KMS-11 (cell line): ENCODE results near the gene SORD.
A peak's percentile ranks its signal among the peaks of the same experiment; 100 is the strongest.
"Not testable (repeated sequence)": the region's sequence is repeated elsewhere in the genome, so short reads cannot be mapped to it uniquely, and the experiment has no call there.

Experiments used
- H2AFZ ChIP-seq: fragments of 200-600 bp; sonication (generic); 2 replicates; pipeline ENCODE4 v1.6.1; 2016; ENCODE audit warnings: antibody characterized with exemption, mixed run types, low read depth
- H3K27ac ChIP-seq: fragments of 200-600 bp; sonication (generic); 2 replicates; pipeline ENCODE4 v1.6.1; 2016; ENCODE audit warnings: mild to moderate bottlenecking, mixed run types
- H3K27me3 ChIP-seq: fragments of 200-600 bp; sonication (generic); 2 replicates; pipeline ENCODE4 v1.6.1; 2017; ENCODE audit warnings: mild to moderate bottlenecking, low read depth, mixed run types, moderate library complexity; ENCODE audit not compliant: insufficient read depth
- H3K36me3 ChIP-seq: fragments of 200-600 bp; sonication (generic); 2 replicates; pipeline ENCODE4 v1.6.1; 2017; ENCODE audit warnings: mild to moderate bottlenecking, mixed run types; ENCODE audit not compliant: insufficient read depth
- H3K4me1 ChIP-seq: fragments of 200-600 bp; sonication (generic); 2 replicates; pipeline ENCODE4 v1.6.1; 2016; ENCODE audit warnings: mild to moderate bottlenecking, low read depth, mixed run types; ENCODE audit not compliant: poor library complexity, severe bottlenecking
- H3K4me2 ChIP-seq: fragments of 200-600 bp; sonication (generic); 2 replicates; pipeline ENCODE4 v1.7.0; 2016; ENCODE audit warnings: mild to moderate bottlenecking, mixed run types
- H3K4me3 ChIP-seq: fragments of 200-600 bp; sonication (generic); IDR thresholded peaks from 2 replicates; pipeline ENCODE4 v1.6.1; 2017; ENCODE audit warnings: low read depth, low read length, mixed read lengths; ENCODE audit not compliant: insufficient read depth
- H3K79me2 ChIP-seq: fragments of 200-600 bp; sonication (generic); 2 replicates; pipeline ENCODE4 v1.6.1; 2016; ENCODE audit warnings: low read depth, mixed run types; ENCODE audit not compliant: insufficient read depth
- H3K9ac ChIP-seq: fragments of 200-600 bp; sonication (generic); 2 replicates; pipeline ENCODE4 v1.6.1; 2016; ENCODE audit warnings: mild to moderate bottlenecking, mixed run types
- H4K20me1 ChIP-seq: fragments of 200-600 bp; sonication (generic); 2 replicates; pipeline ENCODE4 v1.6.1; 2016; ENCODE audit warnings: mild to moderate bottlenecking, mixed run types; ENCODE audit not compliant: insufficient read depth
- CTCF ChIP-seq: fragments of 200-600 bp; sonication (generic); conservative IDR thresholded peaks from 2 replicates; pipeline ENCODE4 v1.6.1; 2017; ENCODE audit warnings: low read depth, mild to moderate bottlenecking, antibody characterized with exemption, low read length, moderate library complexity, mixed read lengths

Gene SORD

GRCh38 chr15:45022871-45023658, at the start of gene SORD:
TSS of gene SORD (plus strand) at chr15:45023195. CDS start at chr15:45023284, 89 bp downstream.
- TF ChIP-seq CTCF = no peak
- H4K20me1 ChIP-seq = no peaks in the 10 kb centered on the region
- peak within 1 kb of the TSS; percentile 100 for H2AFZ ChIP-seq
- H3K79me2 ChIP-seq = peaks cover 30% of the 10 kb centered on the region
- H3K9ac ChIP-seq = peak within 1 kb of the TSS; percentile 99
- H3K36me3 ChIP-seq = no peaks in the 10 kb centered on the region
- no peak within 1 kb of the TSS for H3K4me3 ChIP-seq
- H3K27me3 ChIP-seq = no peaks in the 10 kb centered on the region
- H3K4me2 ChIP-seq = peak within 1 kb of the TSS; percentile 92
- H3K27ac ChIP-seq = peak within 1 kb of the TSS; percentile 81
- peaks cover 18% of the 10 kb centered on the region for H3K4me1 ChIP-seq

- H3K4me1 ChIP-seq, H3K79me2 ChIP-seq, H4K20me1 ChIP-seq, H3K36me3 ChIP-seq, H3K4me3 ChIP-seq, H3K9ac ChIP-seq, H2AFZ ChIP-seq, H3K27ac ChIP-seq, H3K27me3 ChIP-seq, H3K4me2 ChIP-seq: not testable (repeated sequence)
Measured at GRCh38 chr15:44976183-44976582, 46.8 kb upstream of the SORD start.

- not testable (repeated sequence) for H3K9ac ChIP-seq, H3K27ac ChIP-seq, H3K4me1 ChIP-seq, H3K27me3 ChIP-seq, H3K4me3 ChIP-seq, H2AFZ ChIP-seq, H4K20me1 ChIP-seq, H3K36me3 ChIP-seq, H3K4me2 ChIP-seq, H3K79me2 ChIP-seq
Measured at GRCh38 chr15:44977781-44978180, 45.2 kb upstream of the SORD start.

- not testable (repeated sequence) for H3K4me1 ChIP-seq, H3K9ac ChIP-seq, H3K27ac ChIP-seq, H3K79me2 ChIP-seq, H3K4me2 ChIP-seq, H4K20me1 ChIP-seq, H3K4me3 ChIP-seq, H3K27me3 ChIP-seq, H2AFZ ChIP-seq, H3K36me3 ChIP-seq
Measured at GRCh38 chr15:44979617-44980339, 43.2 kb upstream of the SORD start.

GRCh38 chr15:44984144-44984543, 38.9 kb upstream of the SORD start:
- not testable (repeated sequence) for H3K4me1 ChIP-seq, H3K4me2 ChIP-seq, H3K27me3 ChIP-seq, H3K27ac ChIP-seq, H3K36me3 ChIP-seq, H3K9ac ChIP-seq, H3K4me3 ChIP-seq, H3K79me2 ChIP-seq, H4K20me1 ChIP-seq, H2AFZ ChIP-seq

GRCh38 chr15:44986346-44987055, 36.5 kb upstream of the SORD start:
- not testable (repeated sequence) for H2AFZ ChIP-seq, H3K9ac ChIP-seq, H3K27me3 ChIP-seq, H3K4me1 ChIP-seq, H3K4me2 ChIP-seq, H3K4me3 ChIP-seq, H4K20me1 ChIP-seq, H3K79me2 ChIP-seq, H3K36me3 ChIP-seq, H3K27ac ChIP-seq

GRCh38 chr15:44987711-44988110, 35.3 kb upstream of the SORD start:
- not testable (repeated sequence) for H3K27ac ChIP-seq, H3K36me3 ChIP-seq, H3K4me1 ChIP-seq

GRCh38 chr15:44988184-44988869, 34.7 kb upstream of the SORD start:
- H4K20me1 ChIP-seq, H2AFZ ChIP-seq, H3K9ac ChIP-seq, H3K27ac ChIP-seq, H3K36me3 ChIP-seq, H3K4me3 ChIP-seq, H3K79me2 ChIP-seq, H3K4me1 ChIP-seq, H3K4me2 ChIP-seq, H3K27me3 ChIP-seq: not testable (repeated sequence)

More at GRCh38 chr15:44987711-44988110, 35.3 kb upstream of the SORD start:
- H3K79me2 ChIP-seq, H3K27me3 ChIP-seq, H4K20me1 ChIP-seq, H3K4me3 ChIP-seq, H2AFZ ChIP-seq, H3K4me2 ChIP-seq, H3K9ac ChIP-seq: not testable (repeated sequence)

- H3K4me2 ChIP-seq, H2AFZ ChIP-seq, H3K9ac ChIP-seq, H3K4me1 ChIP-seq, H3K27ac ChIP-seq, H3K27me3 ChIP-seq, H4K20me1 ChIP-seq, H3K4me3 ChIP-seq, H3K36me3 ChIP-seq, H3K79me2 ChIP-seq: not testable (repeated sequence)
Measured at GRCh38 chr15:44988870-44989219, 34.1 kb upstream of the SORD start.
